HG02798 (cell line): ENCODE measurements around the gene LSM8.
"Not testable (repeated sequence)": the region's sequence is repeated elsewhere in the genome, so short reads cannot be mapped to it uniquely, and the experiment has no call there.

Experiments
- ATAC-seq: cut with Tn5 transposase; IDR thresholded peaks from one replicate; pipeline ENCODE4 v1.9.1; 2021; ENCODE audit warnings: mild to moderate bottlenecking; ENCODE audit not compliant: unreplicated experiment, poor library complexity

Gene LSM8

DNA sequence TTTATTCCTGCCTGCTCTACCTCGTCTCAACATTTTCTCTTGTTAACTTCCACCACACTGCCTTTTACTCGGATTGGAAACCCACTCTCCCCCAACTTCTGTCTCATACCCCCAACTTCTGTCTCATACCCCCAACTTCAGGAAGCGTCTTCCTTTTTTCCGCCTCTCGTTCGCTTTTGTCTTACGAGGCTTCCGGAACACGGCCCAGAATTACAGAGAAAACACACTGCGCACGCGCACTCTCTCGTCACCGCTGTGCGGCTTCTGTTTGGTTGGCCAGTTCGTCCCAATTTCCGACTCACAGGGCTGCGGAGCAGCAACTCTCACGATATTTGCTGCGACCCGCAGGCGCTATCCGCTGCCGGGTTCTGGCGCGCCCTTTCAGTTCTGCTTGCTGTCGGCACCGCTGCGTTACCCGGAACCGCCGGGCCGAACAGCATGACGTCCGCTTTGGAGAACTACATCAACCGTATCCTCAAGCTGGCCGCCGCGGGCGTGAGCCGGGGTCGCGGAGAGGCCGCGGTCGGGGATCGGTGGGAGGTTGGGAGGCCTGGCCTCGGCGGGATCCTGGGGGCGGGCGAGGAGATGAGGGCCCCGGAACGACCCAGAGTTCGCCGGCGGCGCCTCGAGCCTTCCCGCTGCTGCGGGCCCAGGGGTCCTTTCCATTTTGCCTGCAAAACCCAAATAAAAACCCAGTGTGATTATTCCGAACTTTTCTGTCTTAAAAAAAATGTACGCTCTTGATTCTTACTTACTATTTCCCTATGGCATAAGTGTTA, at the start of gene LSM8:
Gene LSM8, plus strand, starts transcription at position 379 of the 779 bp plus-strand sequence. Its CDS starts 60 bp downstream, at position 439.
- ATAC-seq: peak; percentile 99

- not testable (repeated sequence) for ATAC-seq
Observed at GRCh38 chr7:118134420-118134819, 49.5 kb upstream of the LSM8 start.

GRCh38 chr7:118140468-118140867, 43.5 kb upstream of the LSM8 start:
- ATAC-seq: no peak

- ATAC-seq: no peak
Observed at GRCh38 chr7:118142012-118142411, 42.0 kb upstream of the LSM8 start.

DNA sequence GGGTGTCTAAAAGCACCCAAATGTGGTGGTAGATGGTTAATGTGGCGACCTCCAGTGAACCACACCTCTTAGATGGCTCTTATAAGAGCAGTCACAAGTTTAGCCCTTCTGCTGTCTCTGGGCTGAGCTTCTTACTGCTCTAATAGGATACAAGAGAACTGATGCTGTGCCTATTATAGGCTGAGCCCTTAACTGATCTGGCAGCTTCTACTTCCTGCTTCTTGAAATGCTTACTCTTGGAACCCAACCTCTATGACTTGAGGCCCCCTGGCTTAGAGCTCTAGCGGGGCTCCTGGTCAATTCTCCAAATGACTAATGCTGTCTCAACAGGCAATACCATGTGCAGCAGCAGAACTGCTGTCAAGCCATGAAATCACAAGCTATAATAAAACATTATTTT, 35.0 kb upstream of the LSM8 start:
- no peak for ATAC-seq

- no peak for ATAC-seq
Observed at GRCh38 chr7:118149394-118149793, 34.6 kb upstream of the LSM8 start.

- no peak for ATAC-seq
Observed at GRCh38 chr7:118151671-118152070, 32.3 kb upstream of the LSM8 start.

- no peak for ATAC-seq
Observed at GRCh38 chr7:118152149-118152548, 31.8 kb upstream of the LSM8 start.

- no peak for ATAC-seq
Observed at GRCh38 chr7:118152654-118153053, 31.3 kb upstream of the LSM8 start.

DNA sequence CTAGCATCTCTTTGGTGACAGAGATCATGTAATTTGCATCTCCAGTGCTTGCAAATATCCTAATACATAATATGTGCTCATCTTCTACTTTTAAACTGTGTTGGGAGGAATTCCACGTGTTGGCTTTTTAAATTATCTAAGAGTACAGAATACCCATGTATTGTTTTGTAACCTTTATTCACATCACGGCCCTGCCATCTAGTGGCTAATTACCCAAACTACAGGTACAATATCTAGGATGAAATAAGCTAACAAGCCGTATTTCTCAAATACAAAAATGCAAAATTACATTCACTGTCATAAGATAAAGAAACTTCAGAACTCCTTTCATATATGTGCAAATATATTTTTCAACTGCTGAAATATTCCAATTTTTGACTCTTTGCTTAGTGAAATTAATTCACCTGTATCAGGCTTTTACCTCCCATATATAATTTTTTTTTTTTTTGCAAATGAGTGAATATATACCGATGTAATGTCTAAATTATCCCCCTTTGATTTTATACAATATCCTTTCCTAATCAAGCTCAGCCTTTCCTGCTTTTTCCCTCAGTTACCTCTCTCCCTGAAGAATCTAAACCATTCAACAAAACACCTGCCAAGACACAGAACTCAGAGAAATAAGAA, 30.3 kb upstream of the LSM8 start:
- ATAC-seq: peak; percentile 60

- ATAC-seq: no peak
Observed at GRCh38 chr7:118158766-118159165, 25.2 kb upstream of the LSM8 start.

GRCh38 chr7:118169146-118169545, 14.8 kb upstream of the LSM8 start:
- ATAC-seq: no peak

DNA sequence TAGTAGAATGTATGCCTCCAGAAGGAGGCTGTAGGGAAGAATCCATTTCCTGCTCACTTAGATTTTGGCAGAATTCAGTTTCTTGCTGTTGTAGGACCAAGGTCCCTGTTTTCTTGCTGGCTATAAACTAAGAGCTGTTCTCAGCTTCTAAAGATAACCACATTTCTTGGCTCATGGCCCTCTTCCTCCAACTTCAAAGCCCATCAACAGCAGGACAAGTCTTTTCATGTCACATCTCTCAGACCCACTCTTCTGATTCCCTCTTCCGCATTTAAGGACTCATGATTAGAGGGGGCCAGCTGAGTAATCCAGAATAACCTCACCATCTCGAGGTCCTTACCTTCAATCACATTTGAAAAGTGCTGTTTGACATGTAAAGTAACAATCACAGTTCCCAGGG, 8.2 kb upstream of the LSM8 start:
- ATAC-seq: no peak

DNA sequence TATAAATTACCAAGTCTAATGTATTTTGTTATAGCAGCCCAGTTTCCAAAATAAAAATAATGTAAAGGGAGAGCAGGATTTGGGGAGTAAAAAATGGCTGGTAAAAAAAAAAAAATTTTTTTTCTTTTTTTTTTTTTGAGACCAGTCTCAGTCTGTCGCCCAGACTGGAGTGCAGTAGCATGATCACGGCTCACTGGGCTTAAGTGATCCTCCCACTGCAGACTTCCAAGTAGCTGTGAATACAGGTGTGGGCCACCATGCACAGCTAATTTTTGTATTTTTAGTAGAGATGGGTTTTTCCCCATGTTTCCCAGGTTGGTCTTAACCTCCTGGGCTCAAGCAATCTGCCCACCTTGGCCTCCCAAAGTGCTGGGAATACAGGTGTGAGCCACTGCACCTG, 4.8 kb upstream of the LSM8 start:
- ATAC-seq: no peak

GRCh38 chr7:118182593-118183427, 1.2 kb upstream of the LSM8 start:
- peak; percentile 0 for ATAC-seq

DNA sequence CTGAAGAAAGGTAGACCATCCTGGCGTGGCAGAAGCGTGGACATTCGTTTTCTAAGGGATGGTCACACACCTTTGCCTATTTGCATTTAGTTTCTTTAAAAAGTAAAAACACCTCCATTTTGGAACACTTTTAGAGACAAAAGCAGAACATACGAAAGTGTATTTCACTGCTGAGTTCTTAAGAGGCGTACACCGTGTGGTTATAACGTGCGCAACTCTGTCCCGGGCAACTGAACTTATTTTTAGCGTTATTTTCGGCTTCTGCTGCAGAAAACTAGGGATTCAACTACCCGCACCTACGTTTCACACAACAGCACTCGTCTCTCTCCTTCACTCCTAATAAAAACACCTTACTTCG, 557 bp upstream of the LSM8 start:
- peak; percentile 3 for ATAC-seq

- ATAC-seq: no peak
Observed at GRCh38 chr7:118184565-118184940, 589 bp downstream of the LSM8 start.

DNA sequence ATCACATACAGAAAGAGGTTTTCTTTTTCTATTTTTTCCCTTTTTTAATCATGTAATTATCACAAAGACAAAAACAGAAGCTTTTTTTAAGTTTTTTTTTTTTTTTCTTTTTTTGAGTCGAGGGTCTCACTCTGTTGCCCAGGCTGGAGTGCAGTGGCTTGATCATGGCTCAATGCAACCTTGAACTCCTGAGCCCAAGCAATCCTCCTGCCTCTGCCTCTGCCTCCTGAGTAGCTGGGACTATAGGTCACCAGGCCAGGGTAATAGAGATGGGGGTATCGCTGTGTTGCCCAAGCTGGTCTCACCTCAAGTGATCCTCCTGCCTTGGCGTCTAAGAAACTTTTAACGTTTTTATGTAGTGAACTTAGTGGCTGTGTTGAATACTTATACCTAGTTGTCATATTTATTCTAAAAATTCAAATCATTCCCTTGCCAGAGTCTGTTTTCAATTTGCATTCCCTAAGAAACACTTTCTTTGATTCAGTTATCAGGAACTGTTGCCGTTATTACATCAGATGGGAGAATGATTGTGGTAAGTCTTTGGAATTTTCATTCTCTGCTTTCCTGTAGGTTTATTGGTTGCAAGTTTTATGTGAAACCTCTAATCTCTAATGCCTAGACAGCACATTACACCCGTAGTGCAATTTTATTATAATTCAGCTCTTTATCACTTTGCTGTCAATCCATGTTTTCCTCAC, 1.3 kb downstream of the LSM8 start:
- no peak for ATAC-seq

DNA sequence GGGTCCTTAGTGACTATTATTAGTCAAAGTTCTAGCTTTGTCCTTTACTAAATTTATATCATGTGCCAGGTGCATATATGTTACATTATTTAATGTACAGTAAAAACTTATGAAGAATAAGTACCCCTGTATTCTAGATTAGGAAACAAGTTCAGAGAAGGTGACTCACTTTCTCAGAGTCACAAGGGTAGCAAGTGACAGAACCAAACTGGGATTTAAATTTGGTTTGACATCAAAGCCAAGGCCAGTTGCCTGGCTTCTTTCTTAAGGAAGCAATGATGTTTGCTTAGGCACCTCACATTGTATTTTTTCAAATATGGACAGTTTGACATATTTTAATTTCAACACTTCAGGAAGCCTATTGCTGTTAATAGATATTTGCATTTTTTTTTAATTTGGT, 2.5 kb downstream of the LSM8 start:
- ATAC-seq: no peak

GRCh38 chr7:118194571-118194970, 10.6 kb downstream of the LSM8 start:
- ATAC-seq: no peak
